CD8-positive, alpha-beta memory T cell (primary cell): ENCODE data around the gene ACBD3. TPM values are rescaled to one million over a fixed set of nuclear protein-coding genes. Genes with fewer than 3 reads are reported as not detected.
A peak's percentile ranks its signal among the peaks of the same experiment; 100 is the strongest.

Source experiments
- CTCF ChIA-PET: fragments of 350-600 bp; sonication (Branson Sonifier 250); formaldehyde crosslinking; loops from one replicate; lab custom pipeline; 2021; ENCODE audit warnings: antibody characterized with exemption; lab: Charles Lee
- POLR2A ChIA-PET: fragments of 350-600 bp; sonication (Branson Sonifier 250); formaldehyde crosslinking; loops from one replicate; lab custom pipeline; 2021; ENCODE audit warnings: antibody characterized with exemption; lab: Charles Lee
- DNase-seq, 5 donors: peaks; one replicate each; pipeline versions ENCODE4 v3.0.0 to v3.0.0-alpha.2; 2020 to 2022; ENCODE audit warnings: mixed read lengths in 1 of 5
- H3K27ac ChIP-seq: one replicate; pipeline ENCODE4 v1.7.0; 2013; ENCODE audit warnings: low read depth, mild to moderate bottlenecking, low read length, moderate library complexity
- H3K27me3 ChIP-seq: 2 replicates; pipeline ENCODE4 v1.7.0; 2013; ENCODE audit warnings: low read length, mild to moderate bottlenecking; ENCODE audit not compliant: insufficient read depth, poor library complexity, severe bottlenecking
- H3K36me3 ChIP-seq: 2 replicates; pipeline ENCODE4 v1.7.0; 2013; ENCODE audit warnings: mild to moderate bottlenecking, low read length, moderate library complexity; ENCODE audit not compliant: insufficient read depth
- H3K4me1 ChIP-seq: 2 replicates; pipeline ENCODE4 v1.7.0; 2013; ENCODE audit warnings: mild to moderate bottlenecking, low read length, moderate library complexity; ENCODE audit not compliant: insufficient read depth
- H3K4me3 ChIP-seq: 2 replicates; pipeline ENCODE4 v1.7.0; 2013; ENCODE audit warnings: mild to moderate bottlenecking, low read length
- H3K9me3 ChIP-seq: 2 replicates; pipeline ENCODE4 v1.7.0; 2013; ENCODE audit warnings: mild to moderate bottlenecking, low read length
- H3K27ac Mint-ChIP-seq, 8 donors: one replicate each; pipeline ENCODE4 v1.8.0; 2020 to 2021; ENCODE audit warnings: mixed read lengths in 8 of 8, mild to moderate bottlenecking in 6 of 8, inconsistent platforms in 3 of 8, moderate library complexity in 3 of 8
- H3K27me3 Mint-ChIP-seq, 2 donors: one replicate each; pipeline ENCODE4 v1.8.0; 2020 to 2021; ENCODE audit warnings: mixed read lengths in 2 of 2, mild to moderate bottlenecking in 1 of 2, moderate library complexity in 1 of 2
- H3K36me3 Mint-ChIP-seq, 3 donors: one replicate each; pipeline ENCODE4 v1.8.0; 2020 to 2021; ENCODE audit warnings: mixed read lengths in 3 of 3, inconsistent platforms in 1 of 3, mild to moderate bottlenecking in 1 of 3
- H3K4me1 Mint-ChIP-seq, 3 donors: one replicate each; pipeline ENCODE4 v1.8.0; 2020 to 2021; ENCODE audit warnings: mixed read lengths in 3 of 3, inconsistent platforms in 1 of 3, mild to moderate bottlenecking in 1 of 3
- H3K4me3 Mint-ChIP-seq, 7 donors: one replicate each; pipeline ENCODE4 v1.8.0; 2020 to 2021; ENCODE audit warnings: mixed read lengths in 7 of 7, mild to moderate bottlenecking in 6 of 7, moderate library complexity in 4 of 7, inconsistent platforms in 2 of 7
- H3K9me3 Mint-ChIP-seq, 5 donors: one replicate each; pipeline ENCODE4 v1.8.0; 2020 to 2022; ENCODE audit warnings: mixed read lengths in 5 of 5, mild to moderate bottlenecking in 3 of 5, moderate library complexity in 2 of 5, inconsistent platforms in 1 of 5
- polyA plus RNA-seq: library from polyadenylated mRNA; unstranded; fragments of 300-500 nt; fragmentation: Illumina TruSeq; gene quantifications from one replicate; pipeline ENCODE4 v1.2.3, GENCODE V29; 2021
- total RNA-seq, 2 experiments: library from RNA; stranded (reverse); gene quantifications; one replicate each; pipeline ENCODE4 v1.2.3, GENCODE V29; 2021

ACBD3 gene
- total and polyA plus RNA-seq, 3 experiments from 2014 or later = 20.4 to 22.3 (median 21.5) TPM

DNA sequence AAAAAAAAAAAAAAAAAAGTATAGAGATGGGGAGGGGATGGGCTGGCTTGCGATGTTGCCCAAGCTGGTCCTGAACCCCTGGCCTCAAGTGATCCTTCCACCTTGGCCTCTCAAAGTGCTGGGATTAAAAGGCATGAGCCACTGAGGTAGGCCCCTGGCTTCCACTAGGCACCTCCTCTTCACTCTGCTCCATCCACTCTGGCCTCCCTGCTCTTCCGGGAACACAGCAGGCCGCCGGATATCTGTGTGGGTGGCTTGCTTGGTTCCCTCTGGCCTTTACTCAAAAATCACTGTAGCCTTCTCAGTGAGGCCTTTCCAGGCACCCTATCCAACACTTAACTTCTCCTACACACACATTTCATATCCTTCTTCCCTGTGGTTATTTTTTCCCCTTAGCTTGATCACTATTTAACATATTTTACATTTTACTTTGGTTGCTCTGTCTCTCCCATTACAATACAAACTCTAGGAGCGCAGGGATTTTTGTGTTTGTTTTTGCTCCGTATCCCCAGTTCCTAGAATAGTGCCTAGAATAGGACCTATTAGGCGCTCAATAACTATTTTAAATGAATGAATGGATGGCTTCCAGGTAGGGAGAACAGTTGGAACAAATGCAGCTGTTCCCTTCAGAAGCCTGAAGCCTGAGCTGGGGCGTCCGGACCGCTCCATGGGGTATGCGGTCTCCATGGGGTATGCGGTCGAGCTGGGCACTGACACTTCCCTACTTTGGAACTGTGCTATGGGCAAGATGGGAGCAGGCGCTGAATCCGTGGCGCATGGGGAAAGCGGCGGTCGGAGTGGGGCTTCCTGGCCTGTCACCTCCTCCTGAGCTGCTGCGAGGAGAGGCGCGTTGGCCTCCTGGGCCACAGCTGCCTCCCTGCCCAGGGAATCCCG is 77.4 kb downstream of the ACBD3 start:
- ChIA-PET CTCF (interaction anchor here (1.6 to 4.2 kb wide), 5 partner anchors 11 to 44 kb away, joined by 8 to 19 read pairs (median 17); no protein-coding TSS in a partner anchor), POLR2A (interaction anchor here (0.5 to 3.5 kb wide), 9 partner anchors 11 to 647 kb away, joined by 3 to 18 read pairs (median 4); partner anchors contain the start of genes H3-3A and SDE2)
- Mint-ChIP-seq H3K4me1 (peaks cover 12 to 20% (median 13%) of the 10 kb centered on the region in 3 donors), H3K9me3 (no peaks in the 10 kb centered on the region), H3K36me3 (peaks cover 0 to 2% (median 0%) of the 10 kb centered on the region in 3 donors), H3K27me3 (peaks cover 0 to 6% of the 10 kb centered on the region in 2 donors), H3K27ac (peak overlapping the region; percentile 79 to 94 (median 90)), H3K4me3 (peak overlapping the region; percentile 88 to 94 (median 92))
- Histone ChIP-seq H3K27ac (peak overlapping the region; percentile 6), H3K4me3 (peak overlapping the region; percentile 56), H3K27me3 (no peaks in the 10 kb centered on the region), H3K4me1 (peaks cover 10% of the 10 kb centered on the region), H3K9me3 (no peaks in the 10 kb centered on the region), H3K36me3 (no peaks in the 10 kb centered on the region)
- no peak for DNase-seq

DNA sequence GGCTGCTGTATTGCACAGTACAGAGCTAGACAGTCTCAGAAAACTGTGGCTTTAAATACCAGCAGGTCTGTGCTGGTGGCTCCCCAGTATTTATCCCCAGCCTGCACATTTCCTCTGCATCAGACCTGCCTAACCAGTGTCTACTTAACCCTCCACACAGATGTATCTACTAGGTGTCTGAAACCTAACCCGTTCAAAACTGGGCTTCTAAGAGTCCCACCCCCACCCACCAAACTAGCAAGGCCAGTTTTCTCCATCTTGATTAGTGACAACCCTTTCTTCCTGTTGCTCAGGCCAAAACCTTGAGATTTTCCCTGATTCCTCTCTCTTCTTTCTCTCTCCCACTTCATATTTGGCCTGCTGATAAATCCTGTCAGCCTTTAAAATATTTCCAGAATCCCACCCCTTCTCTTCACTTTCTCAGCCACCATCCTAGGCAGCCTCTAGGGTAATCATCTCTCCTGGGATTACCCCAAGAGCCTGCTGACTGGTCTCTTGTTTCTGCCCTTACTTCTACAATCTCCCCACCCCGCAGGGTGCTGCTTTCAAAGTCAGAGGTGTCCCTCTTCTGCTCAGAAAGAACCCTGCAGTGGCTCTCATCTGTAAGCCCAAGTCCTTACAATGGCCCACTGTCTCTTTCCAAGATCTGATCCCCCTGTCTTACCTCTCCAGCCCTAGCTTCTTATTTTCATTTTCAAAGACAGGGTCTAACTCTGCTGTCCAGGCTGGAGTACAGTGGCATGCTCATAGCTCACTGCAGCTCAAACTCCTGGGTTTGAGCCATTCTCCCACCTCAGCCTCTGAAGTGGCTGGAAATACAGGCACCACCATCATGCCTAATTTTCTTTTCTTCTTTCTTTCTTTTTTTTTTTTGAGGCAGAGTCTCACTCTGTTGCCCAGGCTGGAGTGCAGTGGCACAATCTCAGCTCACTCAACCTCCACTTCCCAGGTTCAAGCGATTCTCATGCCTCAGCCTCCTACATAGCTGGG is 78.8 kb downstream of the ACBD3 start:
- POLR2A ChIA-PET = interaction anchor here (0.6 to 3.5 kb wide), 3 partner anchors 25 to 46 kb away, joined by 3 to 13 read pairs (median 3); partner anchors contain the start of gene H3-3A
- no peaks in the 10 kb centered on the region for H3K9me3 Mint-ChIP-seq

DNA sequence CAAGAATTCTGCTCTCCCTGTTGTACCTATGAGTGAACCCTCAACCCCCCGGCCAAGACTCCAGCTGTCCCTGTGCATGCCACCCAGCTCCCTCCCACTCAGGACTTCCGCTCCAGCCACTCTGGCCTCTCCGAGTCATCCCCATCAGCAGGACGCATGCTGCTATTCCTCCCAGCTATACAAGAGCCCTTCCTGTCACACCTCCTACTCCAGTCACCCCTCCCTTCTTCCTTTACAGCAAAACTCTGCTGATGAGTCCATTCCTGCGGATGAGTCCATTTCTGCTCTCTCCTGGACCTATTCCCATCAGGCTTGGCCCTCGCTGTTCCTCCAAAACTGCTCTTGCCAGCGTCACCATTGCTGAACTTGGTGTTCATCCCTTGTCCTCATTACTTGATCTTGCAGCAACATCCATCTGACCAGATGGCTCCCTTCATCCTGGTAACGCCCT is 81.8 kb downstream of the ACBD3 start:
- Mint-ChIP-seq H3K27me3 (peaks cover 5 to 6% of the 10 kb centered on the region in 2 donors), H3K4me1 (peaks cover 10 to 27% (median 14%) of the 10 kb centered on the region in 3 donors), H3K9me3 (no peaks in the 10 kb centered on the region), H3K4me3 (peak overlapping the region in 1 of 7 donors; percentile 1), H3K36me3 (peaks cover 0 to 1% (median 0%) of the 10 kb centered on the region in 3 donors), H3K27ac (peak overlapping the region in 2 of 8 donors; percentile 12 to 65)
- Histone ChIP-seq H3K4me1 (peaks cover 17% of the 10 kb centered on the region), H3K36me3 (no peaks in the 10 kb centered on the region), H3K27ac (no peak overlapping the region), H3K27me3 (no peaks in the 10 kb centered on the region), H3K9me3 (no peaks in the 10 kb centered on the region), H3K4me3 (no peak overlapping the region)
- ChIA-PET POLR2A (no interaction called here), CTCF (no interaction called here)
- DNase-seq = no peak

More for the DNA sequence above, 78.8 kb downstream of the ACBD3 start:
- H3K27me3 ChIP-seq = no peaks in the 10 kb centered on the region
- peaks cover 10% of the 10 kb centered on the region for H3K4me1 ChIP-seq
- no peak overlapping the region for H3K27ac ChIP-seq
- H3K36me3 ChIP-seq = no peaks in the 10 kb centered on the region
- Mint-ChIP-seq H3K4me1 (peaks cover 12 to 20% (median 13%) of the 10 kb centered on the region in 3 donors), H3K36me3 (peaks cover 0 to 2% (median 0%) of the 10 kb centered on the region in 3 donors), H3K27ac (peak overlapping the region; percentile 36 to 64 (median 60)), H3K27me3 (peaks cover 0 to 6% of the 10 kb centered on the region in 2 donors), H3K4me3 (peak overlapping the region in 2 of 7 donors; percentile 37 to 72)
- DNase-seq = no peak
- CTCF ChIA-PET = interaction anchor here (0.7 to 4.2 kb wide), 5 partner anchors 13 to 45 kb away, joined by 3 to 19 read pairs (median 17); partner anchors contain the start of gene H3-3A
- no peaks in the 10 kb centered on the region for H3K9me3 ChIP-seq
- H3K4me3 ChIP-seq = no peak overlapping the region

DNA sequence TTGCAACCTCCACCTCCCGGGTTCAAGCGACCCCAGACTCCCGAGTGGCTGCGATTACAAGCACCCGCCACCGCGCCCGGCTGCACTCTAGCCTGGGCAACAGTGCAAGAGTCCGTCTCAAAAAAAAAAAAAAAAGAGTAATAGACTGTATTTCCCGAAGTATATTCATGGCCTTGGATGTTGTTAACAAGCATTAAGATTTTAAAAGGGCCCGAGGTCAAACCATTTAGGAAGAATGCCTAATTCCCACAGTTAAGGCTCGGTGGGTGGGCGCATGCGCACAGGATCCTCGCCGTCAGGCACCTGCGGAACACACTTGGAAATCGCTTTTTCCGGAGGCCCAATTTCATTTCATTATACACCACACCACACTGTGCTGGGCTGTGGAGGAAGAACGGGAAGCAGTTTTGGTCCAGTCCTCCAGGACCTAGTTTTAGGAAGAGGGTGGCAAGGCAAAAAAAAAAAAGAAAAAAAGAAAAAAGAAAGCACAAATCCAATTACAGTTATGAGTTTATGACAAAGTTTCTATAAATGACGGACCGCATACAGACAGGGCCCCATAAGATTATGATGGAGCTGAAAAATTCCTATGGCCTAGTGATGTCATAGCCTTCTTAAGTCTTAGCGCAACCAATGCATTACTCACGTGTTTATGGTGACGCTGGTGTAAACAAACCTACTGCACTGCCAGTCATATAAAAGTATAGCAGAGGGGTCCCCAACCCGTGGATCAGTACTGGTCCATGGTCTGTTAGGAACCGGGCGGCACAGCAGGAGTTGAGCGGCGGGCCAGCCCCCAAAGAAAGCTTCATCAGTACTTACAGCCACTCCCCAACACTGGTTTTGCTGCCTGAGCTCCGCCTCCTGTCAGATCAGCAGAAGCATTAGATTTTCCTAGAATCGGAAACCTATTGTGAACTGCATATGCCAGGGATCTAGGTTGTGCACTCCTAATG is 85.8 kb downstream of the ACBD3 start:
- Mint-ChIP-seq H3K27me3 (peaks cover 6 to 9% of the 10 kb centered on the region in 2 donors), H3K4me3 (peak overlapping the region; percentile 76 to 93 (median 88)), H3K27ac (peak overlapping the region in 4 of 8 donors; percentile 44 to 87 (median 68)), H3K4me1 (peaks cover 2 to 17% (median 9%) of the 10 kb centered on the region in 3 donors), H3K36me3 (no peaks in the 10 kb centered on the region), H3K9me3 (no peaks in the 10 kb centered on the region)
- Histone ChIP-seq H3K4me3 (peak overlapping the region; percentile 71), H3K4me1 (peaks cover 13% of the 10 kb centered on the region), H3K27ac (no peak overlapping the region), H3K36me3 (no peaks in the 10 kb centered on the region), H3K9me3 (no peaks in the 10 kb centered on the region), H3K27me3 (no peaks in the 10 kb centered on the region)
- DNase-seq = peak; percentile 15 to 56 (median 25)
- POLR2A ChIA-PET = interaction anchor here (0.9 kb wide), 1 partner anchor 10 kb away, joined by 5 read pairs; no protein-coding TSS in a partner anchor
- CTCF ChIA-PET = interaction anchor here (1.5 to 1.9 kb wide), 2 partner anchors 36 to 38 kb away, joined by 3 to 6 read pairs; partner anchors contain the start of gene H3-3A

GRCh38 chr1:226098870-226099835 is 87.4 kb downstream of the ACBD3 start:
- DNase-seq = peak in 1 of 5 donors; percentile 21
- no peak overlapping the region for H3K27ac ChIP-seq
- CTCF ChIA-PET = interaction anchor here (0.7 to 1.5 kb wide), 6 partner anchors 15 to 37 kb away, joined by 3 to 6 read pairs (median 3); partner anchors contain the start of gene H3-3A
- POLR2A ChIA-PET = no interaction called here
- Mint-ChIP-seq H3K4me1 (peaks cover 2 to 17% (median 9%) of the 10 kb centered on the region in 3 donors), H3K27ac (peak overlapping the region in 1 of 8 donors; percentile 20), H3K4me3 (peak overlapping the region in 5 of 7 donors; percentile 16 to 89 (median 88)), H3K9me3 (no peaks in the 10 kb centered on the region), H3K27me3 (peaks cover 3 to 12% of the 10 kb centered on the region in 2 donors), H3K36me3 (no peaks in the 10 kb centered on the region)
- H3K4me3 ChIP-seq = no peak overlapping the region
- H3K9me3 ChIP-seq = no peaks in the 10 kb centered on the region
- H3K36me3 ChIP-seq = no peaks in the 10 kb centered on the region
- peaks cover 13% of the 10 kb centered on the region for H3K4me1 ChIP-seq
- H3K27me3 ChIP-seq = no peaks in the 10 kb centered on the region
